Cardiac muscle cell (in vitro differentiated cells and primary cell): ENCODE measurements around the gene MPST. TPM values are rescaled to one million over a fixed set of nuclear protein-coding genes. Genes with fewer than 3 reads are reported as not detected.

Experiments
- DNase-seq, 2 donors: peaks; one replicate each; pipeline versions ENCODE4 v3.0.0 to v3.0.0-alpha.2; 2010 to 2017; ENCODE audit warnings: low read depth in 1 of 2, low spot score in 1 of 2
- H3K27ac ChIP-seq: fragments of 200-600 bp; sonication (generic); 2 replicates; pipeline ENCODE4 v1.5.1; 2016
- H3K27me3 ChIP-seq: fragments of 200-600 bp; sonication (generic); 2 replicates; pipeline ENCODE4 v1.6.0; 2016; ENCODE audit warnings: control low read depth
- H3K36me3 ChIP-seq: fragments of 200-600 bp; sonication (generic); 2 replicates; pipeline ENCODE4 v1.5.1; 2016; ENCODE audit warnings: control low read depth
- H3K4me1 ChIP-seq: fragments of 200-600 bp; sonication (generic); 2 replicates; pipeline ENCODE4 v1.8.1; 2017; ENCODE audit warnings: low read depth, mild to moderate bottlenecking, mixed run types
- H3K4me3 ChIP-seq: fragments of 200-600 bp; sonication (generic); 2 replicates; pipeline ENCODE4 v1.5.1; 2016; ENCODE audit warnings: mild to moderate bottlenecking
- H3K9me3 ChIP-seq: fragments of 200-600 bp; sonication (generic); 2 replicates; pipeline ENCODE4 v1.5.1; 2017; ENCODE audit warnings: low read depth, mild to moderate bottlenecking, control low read depth
- CTCF ChIP-seq: IDR thresholded peaks from 2 replicates; pipeline ENCODE4 v1.5.1; 2012; ENCODE audit warnings: low read depth, mild to moderate bottlenecking, low read length
- polyA plus RNA-seq: library from polyadenylated mRNA; unstranded; fragments of >200 nt; fragmentation: Nextera tagmentation; extraction: Ambion mirVana; gene quantifications from 2 replicates; pipeline ENCODE4 v1.2.1, GENCODE V29; 2016
- total RNA-seq: library from RNA; depleted of rRNA; stranded (reverse); fragments of >200 nt; gene quantifications from 2 replicates; pipeline ENCODE4 v1.2.3, GENCODE V29; 2016

The MPST gene
- total and polyA plus RNA-seq, 2 experiments from 2014 or later, result 86.0 to 152 TPM

GRCh38 chr22:37008365-37008764 lies 11.2 kb upstream of the MPST start:
- H3K4me3 ChIP-seq, result no peak overlapping the region
- no peaks in the 10 kb centered on the region for H3K4me1 ChIP-seq
- DNase-seq, result no peak
- H3K27ac ChIP-seq, result no peak overlapping the region
- no peaks in the 10 kb centered on the region for H3K9me3 ChIP-seq
- no peak for TF ChIP-seq CTCF
- no peaks in the 10 kb centered on the region for H3K36me3 ChIP-seq
- H3K27me3 ChIP-seq, result no peaks in the 10 kb centered on the region

- Histone ChIP-seq H3K9me3 (no peaks in the 10 kb centered on the region), H3K36me3 (no peaks in the 10 kb centered on the region), H3K27ac (no peak overlapping the region), H3K27me3 (no peaks in the 10 kb centered on the region), H3K4me1 (no peaks in the 10 kb centered on the region), H3K4me3 (no peak overlapping the region)
- no peak for DNase-seq
- TF ChIP-seq CTCF, result no peak
These were observed 10.1 kb upstream of the MPST start for GRCh38 chr22:37009490-37009889.

GRCh38 chr22:37010174-37010573 lies 9.4 kb upstream of the MPST start:
- no peaks in the 10 kb centered on the region for H3K9me3 ChIP-seq
- no peak for DNase-seq
- no peak overlapping the region for H3K4me3 ChIP-seq
- no peaks in the 10 kb centered on the region for H3K36me3 ChIP-seq
- no peak overlapping the region for H3K27ac ChIP-seq
- no peaks in the 10 kb centered on the region for H3K4me1 ChIP-seq
- no peak for TF ChIP-seq CTCF
- H3K27me3 ChIP-seq, result no peaks in the 10 kb centered on the region

- no peak for TF ChIP-seq CTCF
- no peak overlapping the region for H3K4me3 ChIP-seq
- H3K36me3 ChIP-seq, result no peaks in the 10 kb centered on the region
- H3K27me3 ChIP-seq, result no peaks in the 10 kb centered on the region
- H3K4me1 ChIP-seq, result no peaks in the 10 kb centered on the region
- no peak overlapping the region for H3K27ac ChIP-seq
- no peaks in the 10 kb centered on the region for H3K9me3 ChIP-seq
- DNase-seq, result no peak
These were observed 8.6 kb upstream of the MPST start for GRCh38 chr22:37010976-37011375.

GRCh38 chr22:37011472-37011871 lies 8.1 kb upstream of the MPST start:
- H3K9me3 ChIP-seq, result no peaks in the 10 kb centered on the region
- H3K36me3 ChIP-seq, result no peaks in the 10 kb centered on the region
- no peak for DNase-seq
- no peaks in the 10 kb centered on the region for H3K4me1 ChIP-seq
- H3K27me3 ChIP-seq, result no peaks in the 10 kb centered on the region
- no peak overlapping the region for H3K4me3 ChIP-seq
- TF ChIP-seq CTCF, result no peak
- no peak overlapping the region for H3K27ac ChIP-seq
